Measurements from ENCODE around the gene SLCO2A1.

Gene SLCO2A1

DNA sequence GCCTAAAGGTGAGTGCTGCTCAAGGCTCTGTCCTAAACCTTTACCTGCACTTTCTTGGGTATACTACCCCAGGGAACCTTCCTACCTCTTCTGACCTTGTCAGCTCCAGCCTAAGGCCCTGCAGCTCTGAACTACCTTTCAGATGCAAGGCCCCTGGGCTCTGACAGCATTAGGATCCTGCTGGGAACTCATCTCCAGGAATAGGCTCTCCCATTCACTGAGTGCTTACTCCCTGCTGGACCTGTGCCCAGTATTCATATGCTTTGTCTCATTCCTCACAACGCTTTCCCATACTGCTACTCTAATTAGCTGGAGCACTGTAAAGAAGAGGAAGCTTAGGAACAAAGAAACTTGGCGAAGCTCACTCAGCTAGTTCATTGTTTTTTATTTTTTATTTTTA, 80.3 kb downstream of the SLCO2A1 start:
- no peak for DNase-seq (ENCODE audit: low read depth in 2 of 2)

DNA sequence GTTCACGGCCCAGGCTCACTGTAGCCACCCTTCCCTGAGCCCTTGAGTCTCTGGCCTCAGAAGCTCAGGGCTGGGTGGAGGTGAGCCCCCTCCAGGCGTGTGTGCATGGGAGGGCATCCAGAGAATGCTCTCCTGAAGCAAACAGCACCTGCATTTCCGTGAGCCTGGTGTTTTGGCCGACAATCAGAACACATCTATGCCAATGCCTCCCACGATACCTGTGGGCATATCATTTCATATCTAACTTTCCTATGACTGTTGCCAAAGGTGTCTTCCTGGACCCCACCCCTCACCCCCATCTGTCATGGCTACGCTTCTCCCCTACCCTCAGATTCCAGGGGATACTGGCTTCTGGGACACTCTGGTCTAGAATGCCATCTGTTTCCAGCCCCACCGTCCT, 80.7 kb downstream of the SLCO2A1 start:
- no peak for DNase-seq (ENCODE audit: low read depth in 2 of 2)

DNA sequence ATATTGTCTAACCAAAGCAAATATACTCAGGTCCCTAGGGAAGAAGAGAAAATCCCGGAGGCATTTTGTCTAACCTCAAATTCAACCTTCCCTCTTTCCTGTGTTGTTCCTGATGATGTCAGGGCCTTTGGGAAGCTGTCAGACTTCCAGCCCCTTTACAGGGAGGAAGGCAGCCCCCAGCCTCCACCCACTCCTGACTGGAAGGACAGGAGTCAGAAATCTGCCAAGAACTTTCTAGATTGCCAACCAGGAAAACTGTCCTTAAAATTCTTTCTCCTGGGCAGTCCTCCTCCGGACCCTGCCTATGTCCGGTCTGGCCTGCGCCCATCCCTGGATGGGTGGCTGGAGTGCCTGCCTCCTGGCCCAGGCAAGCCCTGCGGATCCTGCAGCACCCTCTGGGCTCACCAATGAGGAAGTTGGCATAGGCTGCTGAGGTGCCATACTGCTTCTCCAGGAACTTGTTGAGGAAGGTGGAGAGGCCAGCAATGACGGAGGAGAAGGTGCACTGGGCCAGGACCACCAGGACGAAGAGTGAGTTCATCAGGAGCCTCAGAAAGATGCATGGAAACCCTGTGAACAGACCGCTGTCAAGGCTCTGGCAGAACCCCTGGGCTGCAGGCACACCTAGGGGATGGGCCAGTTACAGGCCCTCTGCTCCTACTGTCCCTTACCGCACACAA, 81.5 kb downstream of the SLCO2A1 start:
- DNase-seq (ENCODE audit: low read depth in 2 of 2) = no peak

DNA sequence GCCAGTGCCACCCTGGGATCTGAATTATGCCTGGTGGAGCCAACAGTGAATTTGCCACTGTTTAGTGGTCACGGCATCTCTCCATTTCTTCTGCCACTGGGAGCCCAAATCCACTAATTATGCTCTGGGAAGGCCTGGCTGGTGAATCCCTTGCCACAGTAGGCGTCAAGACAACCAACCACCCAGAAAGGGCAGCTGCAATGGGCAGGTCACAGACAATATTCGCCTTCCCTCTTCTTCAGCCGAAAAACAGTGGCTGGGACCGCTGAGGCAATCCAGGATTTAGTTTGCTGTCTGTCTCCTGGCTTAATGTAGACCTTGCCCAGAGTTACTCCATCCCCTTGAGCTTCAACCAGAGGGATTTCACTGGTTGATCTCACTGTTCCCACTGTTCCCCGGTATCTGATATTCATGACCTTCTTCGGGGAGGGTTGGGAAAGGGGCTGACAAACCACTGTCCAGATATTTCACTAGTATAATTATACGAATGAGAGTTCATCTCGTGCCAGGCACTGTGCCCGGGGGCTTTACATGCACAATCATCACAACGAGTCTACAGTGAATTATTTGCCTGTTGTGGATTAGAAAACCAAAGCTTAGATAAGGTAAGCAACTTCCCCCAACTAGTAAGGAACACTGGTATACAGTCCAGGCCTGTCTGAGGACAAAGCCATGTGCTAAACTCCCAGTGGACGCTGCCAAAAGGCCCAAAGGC, 84.2 kb downstream of the SLCO2A1 start:
- DNase-seq (ENCODE audit: low read depth in 2 of 2) = no peak

DNA sequence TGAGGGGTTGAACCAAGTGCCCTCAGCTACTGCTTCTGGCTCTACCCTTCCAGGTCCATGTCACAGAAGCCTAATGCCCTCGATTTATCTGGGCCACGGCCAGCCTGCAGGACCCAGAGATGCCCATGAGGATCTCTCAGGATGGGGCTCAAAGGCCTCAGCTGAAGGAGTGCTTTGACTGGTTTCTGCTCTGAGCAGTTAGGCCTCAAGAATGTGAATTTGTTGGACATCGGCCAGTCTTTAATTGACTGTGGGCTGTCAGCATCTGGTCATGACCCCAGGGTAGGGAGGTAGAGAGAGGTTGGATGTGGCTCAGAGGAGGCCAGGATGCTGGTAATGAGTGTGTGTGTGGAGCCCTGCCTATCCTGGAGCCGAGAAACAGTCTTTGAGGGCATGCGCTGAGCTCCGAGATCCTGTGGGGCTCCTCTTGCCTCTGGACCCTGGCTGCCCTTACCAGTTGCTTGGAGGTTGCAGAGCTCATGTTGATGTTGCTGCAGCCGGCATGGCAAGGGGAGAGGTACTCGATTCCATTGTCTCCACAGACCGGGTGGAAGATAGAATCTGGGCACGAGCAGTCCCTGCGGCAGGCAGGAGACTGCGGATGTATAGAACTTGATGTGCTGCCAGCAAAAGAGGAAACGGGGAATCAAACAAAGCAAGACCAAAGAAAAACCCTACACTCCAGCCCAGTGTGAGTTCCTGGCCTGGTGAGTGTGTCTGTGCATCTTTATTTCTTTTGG, 84.9 kb downstream of the SLCO2A1 start:
- DNase-seq (ENCODE audit: low read depth in 2 of 2) = no peak

DNA sequence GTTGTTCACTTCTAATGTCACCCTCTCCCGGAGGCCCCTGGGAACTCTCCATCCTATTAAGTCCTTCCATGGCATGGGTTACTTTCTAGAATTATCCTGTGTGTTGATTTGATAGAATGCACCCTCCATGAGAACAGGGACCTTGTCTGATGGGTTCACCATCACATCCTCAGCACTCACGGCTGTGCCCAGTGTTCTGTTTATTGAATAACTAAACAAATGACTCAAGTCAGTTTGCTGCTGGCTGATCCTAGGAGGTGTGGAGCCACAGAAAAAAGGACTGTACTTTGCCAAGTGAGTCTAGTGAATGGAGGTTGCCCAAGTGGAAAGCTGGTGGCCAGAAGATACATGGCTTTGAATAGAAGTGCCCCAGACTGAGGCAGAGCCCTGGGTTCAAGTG, 85.5 kb downstream of the SLCO2A1 start:
- no peak for DNase-seq (ENCODE audit: low read depth in 2 of 2)

DNA sequence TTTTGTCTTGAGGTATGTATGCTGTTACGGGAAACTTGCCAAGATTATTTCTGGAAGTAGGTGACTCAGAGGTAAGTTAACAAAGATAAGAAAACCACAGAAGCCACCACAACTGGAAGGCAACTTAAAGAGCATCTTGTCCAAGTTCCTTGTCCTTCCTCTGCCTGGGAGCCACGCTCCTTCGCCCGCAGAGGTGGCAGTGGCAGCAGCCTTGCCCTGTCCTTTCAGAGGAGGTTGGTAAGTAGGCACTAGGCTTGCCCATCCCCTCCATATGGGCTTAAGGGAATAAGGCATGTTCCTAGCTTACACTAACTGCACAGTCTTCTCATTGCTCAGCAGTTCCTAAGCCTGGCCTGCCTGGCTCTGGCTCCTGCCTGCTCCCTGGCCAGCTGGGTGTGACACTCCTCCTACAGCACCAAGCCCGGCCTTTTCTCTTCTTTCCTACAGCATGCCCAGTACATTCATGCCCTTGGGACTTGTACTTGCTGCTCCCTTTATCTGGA, 86.0 kb downstream of the SLCO2A1 start:
- DNase-seq (ENCODE audit: low read depth in 2 of 2) = no peak

DNA sequence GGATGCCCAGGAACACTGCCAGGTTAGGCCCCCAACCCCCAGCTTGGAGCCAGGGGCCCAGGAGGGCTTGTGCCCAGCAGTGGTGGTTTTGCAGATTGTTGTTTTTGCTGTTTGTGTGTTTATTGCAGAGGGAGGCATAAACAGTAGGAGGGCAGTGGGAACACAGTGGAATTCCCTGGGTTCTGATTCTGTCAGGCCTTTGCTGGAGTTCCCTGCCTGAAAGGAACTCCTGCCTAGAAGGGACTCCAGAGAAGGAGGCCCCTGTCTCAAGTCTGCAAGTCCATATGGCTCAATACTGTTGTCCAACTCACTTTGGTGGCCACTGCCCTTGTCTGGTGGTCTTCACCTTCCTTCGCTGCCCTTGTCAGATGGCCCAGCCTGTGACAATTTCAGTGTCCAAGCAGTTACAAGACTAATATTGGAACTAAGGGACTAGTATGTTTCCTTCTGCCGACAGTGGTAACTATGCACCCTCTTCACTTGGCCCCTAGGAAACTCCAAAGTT, 86.6 kb downstream of the SLCO2A1 start:
- no peak for DNase-seq (ENCODE audit: low read depth in 2 of 2)

DNA sequence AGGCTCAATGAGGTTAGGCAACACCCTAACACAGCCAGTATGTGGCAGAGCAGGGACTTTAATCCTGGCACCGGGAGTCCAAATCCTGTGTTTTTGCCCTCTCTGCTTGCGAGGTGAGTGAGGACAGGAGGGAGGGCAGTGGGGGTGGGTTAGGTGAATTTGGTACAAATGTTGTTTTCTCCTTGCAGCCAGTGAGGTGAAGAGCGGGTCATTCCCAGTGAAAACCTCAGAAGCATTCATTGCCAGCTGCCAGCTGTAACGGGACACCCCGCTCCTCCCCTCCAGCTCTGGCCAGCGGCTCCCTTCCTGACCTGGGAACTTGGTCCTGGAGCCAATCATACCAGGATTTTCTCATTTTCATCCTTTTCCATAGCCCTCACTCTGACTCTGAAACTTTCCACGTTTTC, 88.3 kb downstream of the SLCO2A1 start:
- no peak for DNase-seq (ENCODE audit: low read depth in 2 of 2)

DNA sequence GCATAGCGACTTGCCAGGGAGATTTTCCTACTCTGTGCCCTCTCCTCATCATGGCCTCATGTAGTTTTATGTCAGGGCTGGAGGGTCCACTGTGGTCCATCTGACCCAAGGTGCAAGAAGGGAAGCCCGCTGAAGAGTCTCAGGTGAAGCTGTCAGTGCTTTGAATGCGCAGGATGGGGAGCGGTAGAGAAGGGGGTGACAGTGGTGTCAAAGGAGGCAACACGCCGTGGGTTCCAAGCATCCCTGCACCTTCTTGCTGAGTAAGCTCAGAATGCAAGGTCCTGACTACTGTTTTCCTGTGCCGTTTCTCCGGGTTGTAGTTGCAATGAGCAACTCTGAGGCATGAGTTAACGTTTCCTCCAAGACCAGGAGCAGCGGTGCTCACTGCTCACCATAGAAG, 89.2 kb downstream of the SLCO2A1 start:
- DNase-seq (ENCODE audit: low read depth in 2 of 2) = no peak

DNA sequence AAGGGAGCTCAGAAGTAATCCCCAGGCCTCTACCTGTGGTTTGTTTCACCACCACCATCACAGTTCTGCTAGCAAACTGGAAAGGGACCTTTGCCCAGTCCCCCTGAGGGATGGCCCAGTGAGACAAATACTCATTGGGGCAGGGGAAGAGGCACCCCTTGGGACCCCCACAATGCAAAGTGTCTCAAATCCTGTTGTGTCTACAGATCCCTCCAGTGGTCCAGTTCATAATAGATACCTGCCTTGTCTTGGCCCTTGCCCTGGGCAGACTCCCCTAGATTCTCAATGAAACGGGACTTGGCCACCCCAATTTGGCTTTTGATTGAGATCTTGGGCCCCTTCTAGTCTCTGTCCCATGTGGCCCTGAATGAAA, 90.3 kb downstream of the SLCO2A1 start:
- no peak for DNase-seq (ENCODE audit: low read depth in 2 of 2)

DNA sequence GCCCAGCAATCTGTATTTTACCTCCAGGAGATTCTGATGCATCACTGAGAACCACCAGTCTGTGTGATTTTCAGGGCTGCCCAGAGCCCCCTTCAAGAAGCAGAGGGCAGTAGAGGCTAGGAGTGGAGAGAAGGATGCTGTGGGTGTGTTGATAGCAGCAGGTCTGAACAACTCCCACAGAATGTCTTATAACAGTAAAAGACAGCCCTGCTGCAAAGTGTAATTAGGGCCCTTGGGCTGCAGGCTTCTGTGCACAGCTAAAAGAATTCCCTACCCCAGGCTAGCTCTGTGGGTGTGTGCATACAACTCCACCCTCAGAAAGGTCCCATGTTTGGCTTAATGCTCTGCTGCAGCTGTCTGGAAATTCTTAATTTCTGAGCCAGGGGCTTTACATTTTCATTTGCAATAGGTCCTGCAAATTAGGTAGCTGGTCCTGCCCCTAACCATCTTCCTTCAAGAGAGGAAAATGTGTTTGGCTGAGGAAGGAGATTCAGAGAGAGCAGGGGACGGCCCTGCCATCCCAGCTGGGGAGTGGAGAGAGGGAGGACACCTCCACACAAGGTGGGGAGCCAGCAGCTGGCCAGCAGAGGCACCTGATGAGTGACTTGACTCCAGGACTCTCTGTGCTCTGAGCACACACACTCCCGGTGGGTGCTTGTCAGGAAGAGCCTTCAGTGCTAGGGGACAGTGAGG, 90.8 kb downstream of the SLCO2A1 start:
- DNase-seq (ENCODE audit: low read depth in 2 of 2) = no peak

DNA sequence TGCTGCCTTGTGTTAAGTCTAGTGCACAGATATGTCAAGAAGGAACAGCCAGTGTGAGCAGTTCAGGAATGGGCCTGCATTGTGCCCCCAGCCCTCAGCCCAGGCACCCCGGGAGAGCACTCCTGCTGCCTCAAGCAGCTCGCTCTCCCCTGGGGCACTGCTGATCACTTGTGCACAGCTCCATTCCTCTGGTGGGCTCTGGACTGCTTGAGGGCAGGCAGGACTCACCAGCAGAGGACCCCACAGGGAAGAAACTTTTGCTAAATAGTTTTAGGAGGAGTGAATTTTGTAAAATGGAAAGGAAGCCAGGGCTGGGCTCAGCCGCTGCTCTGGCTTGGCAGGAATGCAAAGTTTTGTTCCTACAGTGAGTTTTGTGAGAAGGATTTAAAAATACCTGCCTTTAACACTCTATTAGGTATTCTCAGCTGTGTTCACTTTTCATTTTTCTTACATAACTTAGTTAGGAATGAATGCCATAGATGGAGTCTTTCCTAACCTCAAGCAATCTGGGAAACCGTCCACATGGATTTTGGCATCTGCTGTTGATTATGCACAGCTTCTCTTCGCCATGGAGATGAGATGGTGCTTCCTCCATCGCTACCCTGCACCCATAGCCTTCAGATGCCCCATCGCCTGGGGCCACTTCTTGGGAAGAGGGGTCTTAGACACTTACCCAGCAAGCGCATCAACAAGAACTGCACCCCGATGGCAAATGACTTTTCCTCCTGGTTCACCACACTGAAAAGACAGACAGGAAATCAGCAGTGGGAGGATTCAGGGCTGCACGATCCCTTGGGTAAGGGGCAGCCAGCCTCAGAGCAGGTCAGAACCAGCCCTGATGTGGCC, 91.7 kb downstream of the SLCO2A1 start:
- DNase-seq (ENCODE audit: low read depth in 2 of 2) = no peak

DNA sequence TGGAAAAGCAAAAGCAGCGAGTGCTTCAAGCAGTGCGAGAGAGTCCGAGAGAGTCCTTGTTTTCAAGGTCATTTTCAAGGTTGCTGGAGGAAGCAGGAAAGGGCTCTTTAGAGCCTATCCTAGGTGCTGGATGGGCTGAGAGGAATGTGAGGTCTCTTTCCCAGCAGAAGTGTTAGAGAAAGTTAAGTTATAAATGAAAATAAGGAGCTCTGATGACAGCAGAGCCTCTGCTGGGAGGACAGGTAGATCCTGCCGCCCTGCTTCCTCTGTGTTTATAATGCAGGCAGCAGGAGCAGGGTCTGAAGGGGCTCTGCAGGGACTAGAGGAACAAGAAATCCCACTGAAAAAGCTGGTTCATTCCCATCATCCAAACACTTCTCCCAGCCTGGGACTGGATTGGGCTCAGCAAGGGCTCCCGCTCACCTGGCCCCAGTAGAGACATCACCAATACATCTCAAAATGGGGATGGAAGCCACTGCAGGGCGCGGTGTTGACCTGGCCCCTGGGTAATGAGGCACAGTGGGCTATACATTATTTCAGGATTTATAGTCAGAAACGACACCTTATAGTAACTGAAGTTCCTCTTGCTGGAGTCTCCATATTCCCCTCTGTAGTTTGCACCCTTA, 92.6 kb downstream of the SLCO2A1 start:
- DNase-seq (ENCODE audit: low read depth in 2 of 2) = no peak

DNA sequence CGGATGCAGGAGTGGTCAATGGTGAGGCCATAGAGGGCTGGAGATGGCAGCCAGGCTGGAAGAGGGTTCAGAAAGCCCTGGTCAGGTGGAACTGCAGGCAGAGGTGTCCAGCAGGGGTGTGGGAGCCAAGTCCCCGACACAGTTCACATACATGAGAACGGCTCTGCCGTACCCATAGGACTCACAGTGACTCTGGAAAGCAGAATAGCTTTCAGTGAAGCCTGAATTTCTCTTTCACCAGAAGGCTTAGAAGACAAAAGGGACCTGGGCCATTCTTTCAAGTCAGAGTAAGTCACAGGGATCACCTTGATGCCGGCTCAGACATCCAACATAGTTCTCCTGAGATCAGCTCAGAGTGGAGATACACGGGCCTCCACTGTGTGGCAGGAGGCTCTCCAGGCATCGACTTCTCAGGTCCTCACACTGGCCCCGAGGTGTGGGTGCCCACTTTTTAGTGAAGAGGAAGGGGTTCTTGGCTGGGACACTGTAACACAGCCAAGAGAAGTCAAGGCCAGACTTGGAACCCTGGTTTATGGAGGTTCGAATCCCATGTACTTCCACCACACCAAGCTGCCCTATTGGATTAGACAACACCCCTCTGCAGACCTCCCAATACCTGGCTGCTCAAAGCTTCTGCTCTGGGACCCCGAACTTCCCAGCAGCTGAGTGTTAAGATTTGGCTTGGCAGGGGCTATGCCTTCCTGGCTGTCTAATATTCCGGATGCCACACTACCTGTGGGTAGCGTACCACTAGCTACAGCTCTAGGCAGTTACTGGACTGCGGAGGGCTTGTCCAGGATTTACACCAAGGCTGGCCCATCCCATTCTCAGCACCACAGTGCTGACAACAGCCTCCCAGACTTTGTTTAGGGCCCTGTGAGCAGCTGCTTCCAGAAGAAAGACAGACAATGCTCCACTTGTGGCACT, 93.6 kb downstream of the SLCO2A1 start:
- DNase-seq (ENCODE audit: low read depth in 2 of 2) = no peak

DNA sequence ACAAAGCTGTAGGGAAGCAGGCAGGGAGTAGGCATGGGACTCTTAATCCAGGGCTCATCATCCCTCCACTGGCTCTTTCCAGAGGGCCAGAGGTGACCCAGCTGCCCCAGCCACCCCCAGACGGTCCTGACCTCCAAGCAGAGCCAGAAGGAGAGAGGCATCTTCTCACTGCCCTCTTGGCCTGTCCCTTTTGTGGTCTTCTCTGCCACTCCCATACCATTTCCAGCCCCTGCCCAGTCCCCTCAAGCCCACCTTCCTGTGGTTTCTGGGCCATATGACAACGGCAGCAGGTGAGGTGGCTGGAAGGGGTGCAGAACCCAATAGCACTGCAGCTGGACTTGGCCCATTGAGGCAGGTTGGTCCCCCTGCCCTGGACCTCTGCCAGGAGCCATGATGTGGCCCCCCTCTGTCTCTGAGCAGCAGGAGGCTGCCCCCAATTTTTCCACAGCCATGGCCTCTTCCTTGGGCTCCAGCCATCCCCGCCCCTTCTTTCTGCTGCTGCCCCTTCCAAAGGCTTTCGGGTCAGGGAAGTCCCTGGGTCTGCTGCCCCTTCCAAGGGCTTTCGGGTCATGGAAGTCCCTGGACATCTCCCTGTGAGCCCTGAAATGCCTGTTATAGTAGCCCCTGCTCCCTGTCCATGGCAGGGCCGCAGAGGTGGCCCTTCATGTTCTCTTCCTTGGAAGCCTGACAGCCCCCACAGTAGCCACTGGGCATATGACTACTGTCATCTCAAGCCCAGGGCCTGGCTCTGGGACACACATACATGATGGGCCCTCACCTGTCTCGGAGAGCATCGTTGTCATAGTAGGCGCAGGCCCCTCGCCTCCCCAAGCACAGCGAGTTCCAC, 94.5 kb downstream of the SLCO2A1 start:
- DNase-seq (ENCODE audit: low read depth in 2 of 2) = no peak

DNA sequence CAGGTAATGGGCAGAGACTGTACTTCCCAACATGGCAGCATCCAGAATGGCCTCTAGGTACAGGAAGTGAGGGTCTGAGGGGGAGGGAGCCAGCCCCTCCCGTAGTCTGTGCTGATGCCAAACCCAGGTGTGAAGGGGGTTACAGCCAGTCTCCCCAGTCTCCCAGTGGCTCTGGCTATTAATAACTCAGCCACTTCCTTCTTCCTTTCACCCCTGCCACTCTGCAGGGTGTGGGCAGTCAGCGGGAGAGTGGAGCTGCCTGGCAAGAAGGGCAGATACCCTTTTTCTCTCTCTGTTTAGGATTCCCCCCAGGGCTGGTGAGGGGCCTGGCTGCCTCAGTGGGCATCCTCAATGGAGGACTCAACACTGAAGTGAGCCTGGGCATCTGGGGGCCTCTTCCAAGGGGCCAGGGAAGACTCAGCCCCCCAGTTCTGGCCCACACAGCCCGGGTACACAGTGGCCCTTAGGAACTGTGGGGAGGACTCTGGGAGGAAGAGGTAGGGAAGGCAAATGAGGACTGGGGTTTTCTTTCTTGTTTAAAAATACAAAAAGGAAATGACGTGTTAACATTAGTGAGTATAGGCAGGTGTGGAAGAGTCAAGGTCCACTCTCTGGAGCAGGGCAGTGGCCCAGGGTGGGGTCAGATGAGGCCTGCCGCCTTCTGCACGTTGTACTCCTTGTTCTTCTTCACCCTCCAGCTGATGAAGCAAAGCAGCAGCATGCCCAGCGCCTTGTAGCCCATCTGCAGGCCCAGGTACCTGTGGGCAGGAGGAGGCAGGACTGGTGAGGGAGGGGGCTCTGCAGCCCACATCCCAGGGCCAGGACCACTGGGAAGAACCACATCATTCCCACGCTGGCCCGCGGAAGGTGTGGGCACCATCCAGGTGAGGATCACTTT, 95.4 kb downstream of the SLCO2A1 start:
- no peak for DNase-seq (ENCODE audit: low read depth in 2 of 2)
